Ovary (tissue), 9 donors: ENCODE results near the gene DDB1. TPM values are rescaled to one million over a fixed set of nuclear protein-coding genes. Genes with fewer than 3 reads are reported as not detected.

Experiments used
- DNase-seq, 5 donors: peaks; one replicate each; pipeline ENCODE4 v3.0.0-alpha.2; 2019 to 2020
- H3K27ac ChIP-seq, 2 donors: fragments of 200-600 bp; one replicate each; pipeline versions ENCODE4 v1.5.1 to v1.8.0; 2019 to 2022
- H3K27me3 ChIP-seq: fragments of 200-600 bp; one replicate; pipeline ENCODE4 v1.8.0; 2022
- H3K36me3 ChIP-seq: fragments of 200-600 bp; sonication (generic); one replicate; pipeline ENCODE4 v1.5.1; 2019
- H3K4me1 ChIP-seq: one replicate; pipeline ENCODE4 v1.8.1; 2013; ENCODE audit warnings: mild to moderate bottlenecking, moderate library complexity; ENCODE audit not compliant: insufficient read depth
- H3K4me3 ChIP-seq: fragments of 200-600 bp; sonication (generic); one replicate; pipeline ENCODE4 v1.5.1; 2017
- H3K9me3 ChIP-seq, 2 donors: fragments of 200-600 bp in 1 of 2; sonication (generic) in 1 of 2; one replicate each; pipeline versions ENCODE4 v1.5.1 to v1.8.1; 2013 to 2019; ENCODE audit warnings: mild to moderate bottlenecking in 1 of 2, moderate library complexity in 1 of 2
- CTCF ChIP-seq, 3 donors: fragments of 450-650 bp in 2 of 3; fragments of 200-600 bp in 1 of 3; IDR thresholded peaks; one replicate each; pipeline versions ENCODE4 v1.5.1 to v1.8.0; 2016 to 2022; ENCODE audit warnings: antibody characterized with exemption in 3 of 3, mild to moderate bottlenecking in 1 of 3
- EP300 ChIP-seq: sonication (generic); formaldehyde crosslinking; IDR thresholded peaks from one replicate; pipeline ENCODE4 v1.6.1; 2017; ENCODE audit warnings: antibody characterized with exemption
- POLR2A ChIP-seq: fragments of 450-650 bp; IDR thresholded peaks from one replicate; pipeline ENCODE4 v1.6.1; 2017; ENCODE audit warnings: antibody characterized with exemption, mild to moderate bottlenecking, moderate library complexity
- WGBS, 3 donors: extraction: QIAGEN DNeasy Blood & Tissue Kit in 1 of 3; methylation state at CpG; one replicate each; pipeline versions ENCODE4 v1.1.5 to v1.1.7; 2013 to 2017; 5-methylcytosine and 5-hydroxymethylcytosine counted together
- intact Hi-C, 4 donors: fragments of 100-400 bp; cut with DNase I; formaldehyde crosslinking; loops; one replicate each; pipeline versions ENCODE4 v1.11.0 to v1.15.1; 2022 to 2023
- polyA plus RNA-seq, 2 donors: library from polyadenylated mRNA; stranded (reverse); fragments of 200-250 nt in 1 of 2; fragments of 350-450 nt in 1 of 2; fragmentation: Illumina TruSeq in 1 of 2; extraction: RNeasy Lipid Tissue Mini Kit (QIAGEN cat#74804) in 1 of 2; gene quantifications; one replicate each; pipeline ENCODE4 v1.2.3, GENCODE V29; 2013 to 2014
- total RNA-seq, 7 donors: library from RNA; depleted of rRNA in 2 of 7; stranded (reverse); fragments of >200 nt in 2 of 7; fragmentation: NEBNext Ultra II Directional in 3 of 7; extraction: Animal tissue kit (Norgen Biotek cat#: 25700) in 3 of 7; gene quantifications; one replicate each; pipeline versions ENCODE4 v1.1.0 to v1.2.4, GENCODE V29; 2016 to 2023
- donor health status: DM: no; HTN: no; CAD: no; lungs with moderate emphysema.
- donor health status: DM: no; HTN: no; CAD: no.
- donor health status: Bipolar disorder and iron deficiency.
- donor health status: DM: yes; HTN: yes; CAD: no.
- donor health status: DM: no; HTN: no; CAD: no.
- donor health status: DM: yes; HTN: yes; CAD: no.

DDB1 gene
- total and polyA plus RNA-seq, 9 donors, result 117 to 270 (median 217) TPM

- Histone ChIP-seq H3K9me3 (no peaks in the 10 kb centered on the region), H3K36me3 (no peaks in the 10 kb centered on the region), H3K4me1 (peaks cover 25% of the 10 kb centered on the region), H3K27ac (peak overlapping the region in 1 of 2 donors; percentile 92), H3K4me3 (no peak overlapping the region), H3K27me3 (no peaks in the 10 kb centered on the region)
- intact Hi-C loops, result loop anchor here (1.0 to 2.0 kb wide), 3 partner anchors 44 to 49 kb away; no protein-coding TSS in a partner anchor
- peak; percentile 83 to 91 (median 86) for DNase-seq
- 24 to 26% (median 24%) methylated on average over 8 of the region's 8 CpGs for WGBS, 3 donors
- TF ChIP-seq CTCF (IDR thresholded peaks at IDR 0.05), result peak; percentile 92 to 98 (median 95)
- no peak for TF ChIP-seq POLR2A
Measured at GRCh38 chr11:61336171-61336935, 3.4 kb upstream of the DDB1 start.

- H3K36me3 ChIP-seq, result no peaks in the 10 kb centered on the region
- WGBS, 3 donors, result 35 to 65% (median 35%) methylated on average over 1 of the region's 1 CpG
- TF ChIP-seq CTCF (IDR thresholded peaks at IDR 0.05), result no peak
- TF ChIP-seq EP300, result no peak
- no peak for TF ChIP-seq POLR2A
- peaks cover 28% of the 10 kb centered on the region for H3K4me1 ChIP-seq
- DNase-seq, result peak in 4 of 5 donors; percentile 44 to 67 (median 58)
- H3K4me3 ChIP-seq, result no peak overlapping the region
- H3K27me3 ChIP-seq, result no peaks in the 10 kb centered on the region
- no peaks in the 10 kb centered on the region for H3K9me3 ChIP-seq
- H3K27ac ChIP-seq, result peak overlapping the region in 1 of 2 donors; percentile 92
- intact Hi-C loops, result no loop called here
Measured at GRCh38 chr11:61335355-61335710, 2.4 kb upstream of the DDB1 start.

- Histone ChIP-seq H3K27ac (peak overlapping the region in 1 of 2 donors; percentile 92), H3K4me3 (no peak overlapping the region), H3K9me3 (no peaks in the 10 kb centered on the region), H3K4me1 (peaks cover 28% of the 10 kb centered on the region), H3K36me3 (no peaks in the 10 kb centered on the region), H3K27me3 (no peaks in the 10 kb centered on the region)
- intact Hi-C loops, result no loop called here
- TF ChIP-seq EP300 (no peak), POLR2A (no peak), CTCF (IDR thresholded peaks at IDR 0.05) (no peak)
- DNase-seq, result peak; percentile 62 to 86 (median 75)
- 45 to 51% (median 45%) methylated on average over 16 of the region's 16 CpGs for whole genome bisulfite sequencing, 3 donors
Measured at GRCh38 chr11:61334434-61335354, 1.8 kb upstream of the DDB1 start.

GRCh38 chr11:61333550-61334433 is 887 bp upstream of the DDB1 start:
- intact Hi-C loops, result no loop called here
- TF ChIP-seq CTCF (IDR thresholded peaks at IDR 0.05), result no peak
- H3K36me3 ChIP-seq, result no peaks in the 10 kb centered on the region
- H3K4me3 ChIP-seq, result peak overlapping the region; percentile 99
- 27 to 31% (median 28%) methylated on average over 19 of the region's 19 CpGs for WGBS, 3 donors
- peak overlapping the region; percentile 88 to 92 for H3K27ac ChIP-seq
- no peaks in the 10 kb centered on the region for H3K27me3 ChIP-seq
- H3K9me3 ChIP-seq, result no peaks in the 10 kb centered on the region
- DNase-seq, result no peak
- peaks cover 28% of the 10 kb centered on the region for H3K4me1 ChIP-seq
